Measurements from ENCODE around the gene IRF2BP2. TPM values are rescaled to one million over a fixed set of nuclear protein-coding genes. Genes with fewer than 3 reads are reported as not detected.

IRF2BP2 gene
- total and polyA plus RNA-seq, 7 experiments from 2014 or later, result 28.7 to 413 (median 159) TPM

DNA sequence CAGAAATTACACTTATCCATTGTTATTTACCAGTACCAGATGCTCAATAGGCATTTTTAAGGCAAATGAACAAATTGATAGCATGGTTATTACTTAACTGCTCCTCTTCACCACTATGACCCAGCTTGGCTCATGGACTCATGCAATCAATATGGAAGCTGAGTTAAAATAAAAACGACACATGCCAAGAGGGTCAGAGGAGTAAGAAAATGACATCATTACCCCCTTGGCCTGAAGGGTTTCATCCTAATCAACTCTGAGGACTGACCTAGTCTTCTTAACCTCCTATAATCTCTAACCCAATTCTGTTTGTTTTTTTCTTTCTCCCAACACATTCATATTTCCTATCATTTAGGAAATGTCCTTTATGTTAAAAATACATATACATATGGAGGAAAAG is 41.6 kb downstream of the IRF2BP2 start:
- ATAC-seq (no peak), DNase-seq (no peak)
- no peak overlapping the region for H3K4me3 Mint-ChIP-seq
- peaks cover 0 to 4% (median 0%) of the 10 kb centered on the region in 11 donors for H3K9me3 Mint-ChIP-seq
- intact Hi-C loops (cut with micrococcal nuclease), result no loop called here
- Histone ChIP-seq H3K4me1 (ENCODE audit: control insufficient read depth in 2 of 2, insufficient read depth in 2 of 2, low read length in 2 of 2) (no peaks in the 10 kb centered on the region), H3K36me3 (ENCODE audit: control insufficient read depth in 2 of 3, insufficient read depth in 3 of 3, low read length in 3 of 3) (no peaks in the 10 kb centered on the region), H3K9me3 (ENCODE audit: control insufficient read depth in 2 of 3, low read length in 3 of 3) (no peaks in the 10 kb centered on the region), H3K4me3 (ENCODE audit: low read length) (no peak overlapping the region), H3K27ac (ENCODE audit: low read depth, low read length) (no peak overlapping the region), H3K27me3 (ENCODE audit: control insufficient read depth in 2 of 2, insufficient read depth in 2 of 2, low read length in 2 of 2) (no peaks in the 10 kb centered on the region)
- peaks cover 0 to 6% (median 0%) of the 10 kb centered on the region in 5 donors for H3K27me3 Mint-ChIP-seq
- CTCF ChIA-PET, result no interaction called here
- POLR2A ChIA-PET, result no interaction called here
- peaks cover 0 to 3% (median 0%) of the 10 kb centered on the region in 5 donors for H3K36me3 Mint-ChIP-seq
- H3K4me1 Mint-ChIP-seq, result peaks cover 0 to 10% (median 0%) of the 10 kb centered on the region in 7 donors
- no peak overlapping the region for H3K27ac Mint-ChIP-seq

DNA sequence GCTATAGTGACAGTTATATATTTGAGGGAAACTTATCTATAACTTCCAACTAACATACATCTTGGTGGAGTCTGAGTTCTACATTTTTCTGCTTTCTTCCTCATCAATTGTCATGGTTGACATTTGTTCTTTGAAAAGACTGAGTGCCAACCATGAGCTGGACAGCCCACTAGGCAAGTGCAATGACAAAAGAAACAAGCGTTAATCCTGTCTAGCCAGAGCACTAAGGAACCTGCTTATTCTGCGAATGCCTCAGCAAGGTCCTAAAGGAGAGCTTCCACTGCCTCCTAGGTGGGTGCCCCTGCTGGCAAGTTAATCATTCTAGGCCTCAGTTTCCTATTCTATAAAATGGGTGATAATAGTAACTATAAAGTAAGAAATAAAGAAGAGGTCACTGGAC is 44.8 kb downstream of the IRF2BP2 start:
- DNase-seq (no peak), ATAC-seq (no peak)
- Mint-ChIP-seq H3K27ac (no peak overlapping the region), H3K27me3 (peaks cover 0 to 6% (median 0%) of the 10 kb centered on the region in 5 donors), H3K4me3 (no peak overlapping the region), H3K9me3 (peaks cover 0 to 4% (median 0%) of the 10 kb centered on the region in 11 donors), H3K4me1 (peaks cover 0 to 6% (median 0%) of the 10 kb centered on the region in 7 donors), H3K36me3 (peaks cover 0 to 3% (median 0%) of the 10 kb centered on the region in 5 donors)
- H3K4me1 ChIP-seq (ENCODE audit: control insufficient read depth in 2 of 2, insufficient read depth in 2 of 2, low read length in 2 of 2), result no peaks in the 10 kb centered on the region
- no peak overlapping the region for H3K27ac ChIP-seq (ENCODE audit: low read depth, low read length)
- ChIA-PET POLR2A (no interaction called here), CTCF (no interaction called here)
- no peaks in the 10 kb centered on the region for H3K9me3 ChIP-seq (ENCODE audit: control insufficient read depth in 2 of 3, low read length in 3 of 3)
- intact Hi-C loops (cut with micrococcal nuclease), result no loop called here
- H3K36me3 ChIP-seq (ENCODE audit: control insufficient read depth in 2 of 3, insufficient read depth in 3 of 3, low read length in 3 of 3), result no peaks in the 10 kb centered on the region
- no peaks in the 10 kb centered on the region for H3K27me3 ChIP-seq (ENCODE audit: control insufficient read depth in 2 of 2, insufficient read depth in 2 of 2, low read length in 2 of 2)
- H3K4me3 ChIP-seq (ENCODE audit: low read length), result no peak overlapping the region

DNA sequence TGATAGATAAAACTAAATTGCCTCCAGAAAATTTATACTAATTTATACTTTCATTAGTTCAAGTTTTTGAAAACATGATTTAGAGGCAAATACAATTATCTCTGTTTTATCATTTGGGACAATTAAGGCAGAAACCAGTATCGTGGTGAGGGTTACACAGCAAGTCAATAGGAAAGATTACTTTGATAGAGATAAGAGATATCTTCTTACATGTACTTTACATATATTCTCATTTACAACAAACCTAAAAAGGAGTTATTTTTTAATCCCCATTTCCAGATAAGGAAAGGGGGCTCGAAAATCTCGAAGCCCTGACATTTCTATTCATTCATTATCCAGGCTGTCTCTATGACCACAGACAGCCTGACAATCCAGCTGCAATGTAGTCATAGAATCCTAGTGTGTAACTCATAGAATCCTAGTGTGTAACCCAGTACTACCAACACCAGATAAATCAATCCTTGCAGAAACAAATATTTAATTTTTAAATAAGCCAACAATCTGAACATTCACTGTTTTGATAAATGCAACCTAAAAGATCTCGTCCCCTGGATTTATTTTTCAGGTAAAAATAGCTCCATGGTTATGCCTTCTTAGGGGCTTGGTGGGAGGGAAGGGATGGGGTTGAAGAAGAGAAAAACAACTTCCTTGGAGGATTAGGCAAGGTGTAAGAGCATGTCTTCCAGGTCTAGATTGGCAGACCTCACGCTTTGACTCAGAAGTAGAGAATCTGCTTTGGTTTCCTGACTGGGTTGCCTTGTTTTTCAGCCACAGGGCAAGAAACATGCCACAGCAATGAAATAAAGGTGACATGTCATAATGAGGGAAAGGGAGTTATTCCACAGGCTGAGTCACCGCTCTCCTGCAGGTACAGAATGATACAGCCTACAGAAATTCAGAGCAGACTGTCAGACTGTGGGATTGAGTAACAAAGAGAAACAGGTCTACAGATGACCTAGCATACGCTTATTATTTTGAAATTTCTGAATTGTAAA is 45.6 kb downstream of the IRF2BP2 start:
- no peaks in the 10 kb centered on the region for H3K9me3 ChIP-seq (ENCODE audit: control insufficient read depth in 2 of 3, low read length in 3 of 3)
- ATAC-seq (no peak), DNase-seq (no peak)
- no peaks in the 10 kb centered on the region for H3K36me3 ChIP-seq (ENCODE audit: control insufficient read depth in 2 of 3, insufficient read depth in 3 of 3, low read length in 3 of 3)
- Mint-ChIP-seq H3K4me3 (no peak overlapping the region), H3K4me1 (peaks cover 0 to 6% (median 0%) of the 10 kb centered on the region in 7 donors), H3K9me3 (peaks cover 0 to 4% (median 0%) of the 10 kb centered on the region in 11 donors), H3K27me3 (peaks cover 0 to 6% (median 0%) of the 10 kb centered on the region in 5 donors), H3K27ac (no peak overlapping the region), H3K36me3 (peaks cover 0 to 3% (median 0%) of the 10 kb centered on the region in 5 donors)
- no peaks in the 10 kb centered on the region for H3K27me3 ChIP-seq (ENCODE audit: control insufficient read depth in 2 of 2, insufficient read depth in 2 of 2, low read length in 2 of 2)
- no peak overlapping the region for H3K27ac ChIP-seq (ENCODE audit: low read depth, low read length)
- POLR2A ChIA-PET, result no interaction called here
- intact Hi-C loops (cut with micrococcal nuclease), result no loop called here
- no peak overlapping the region for H3K4me3 ChIP-seq (ENCODE audit: low read length)
- CTCF ChIA-PET, result no interaction called here
- no peaks in the 10 kb centered on the region for H3K4me1 ChIP-seq (ENCODE audit: control insufficient read depth in 2 of 2, insufficient read depth in 2 of 2, low read length in 2 of 2)

DNA sequence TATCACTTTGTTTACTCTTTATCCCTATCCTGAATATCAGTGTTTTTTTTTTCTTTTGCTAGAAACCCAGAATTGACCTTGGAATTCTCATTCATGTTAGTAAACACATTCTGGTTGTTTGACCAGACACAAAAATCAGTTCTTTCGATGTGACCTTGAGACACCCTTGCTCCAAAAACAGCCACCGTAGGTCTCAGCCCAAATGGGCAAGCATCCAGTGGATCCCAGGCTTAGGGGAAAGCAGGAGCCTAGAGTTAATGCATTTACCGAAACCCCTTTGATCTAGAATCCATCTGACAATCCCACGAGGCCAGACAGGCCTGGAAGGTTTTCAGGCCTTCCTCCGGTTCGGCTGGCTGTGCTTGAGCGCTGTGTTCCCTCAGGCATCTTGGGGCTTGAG is 47.6 kb downstream of the IRF2BP2 start:
- H3K27ac ChIP-seq (ENCODE audit: low read depth, low read length), result no peak overlapping the region
- peaks cover 0 to 6% (median 0%) of the 10 kb centered on the region in 5 donors for H3K27me3 Mint-ChIP-seq
- H3K27ac Mint-ChIP-seq, result no peak overlapping the region
- intact Hi-C loops (cut with micrococcal nuclease), result no loop called here
- ChIA-PET CTCF (no interaction called here), POLR2A (no interaction called here)
- H3K36me3 ChIP-seq (ENCODE audit: control insufficient read depth in 2 of 3, insufficient read depth in 3 of 3, low read length in 3 of 3), result no peaks in the 10 kb centered on the region
- no peak overlapping the region for H3K4me3 ChIP-seq (ENCODE audit: low read length)
- no peak for DNase-seq
- H3K36me3 Mint-ChIP-seq, result peaks cover 0 to 3% (median 0%) of the 10 kb centered on the region in 5 donors
- peaks cover 0 to 3% (median 0%) of the 10 kb centered on the region in 11 donors for H3K9me3 Mint-ChIP-seq
- ATAC-seq, result no peak
- H3K4me1 Mint-ChIP-seq, result peaks cover 0 to 6% (median 0%) of the 10 kb centered on the region in 7 donors
- H3K9me3 ChIP-seq (ENCODE audit: control insufficient read depth in 2 of 3, low read length in 3 of 3), result no peaks in the 10 kb centered on the region
- H3K27me3 ChIP-seq (ENCODE audit: control insufficient read depth in 2 of 2, insufficient read depth in 2 of 2, low read length in 2 of 2), result no peaks in the 10 kb centered on the region
- no peak overlapping the region for H3K4me3 Mint-ChIP-seq
- no peaks in the 10 kb centered on the region for H3K4me1 ChIP-seq (ENCODE audit: control insufficient read depth in 2 of 2, insufficient read depth in 2 of 2, low read length in 2 of 2)

DNA sequence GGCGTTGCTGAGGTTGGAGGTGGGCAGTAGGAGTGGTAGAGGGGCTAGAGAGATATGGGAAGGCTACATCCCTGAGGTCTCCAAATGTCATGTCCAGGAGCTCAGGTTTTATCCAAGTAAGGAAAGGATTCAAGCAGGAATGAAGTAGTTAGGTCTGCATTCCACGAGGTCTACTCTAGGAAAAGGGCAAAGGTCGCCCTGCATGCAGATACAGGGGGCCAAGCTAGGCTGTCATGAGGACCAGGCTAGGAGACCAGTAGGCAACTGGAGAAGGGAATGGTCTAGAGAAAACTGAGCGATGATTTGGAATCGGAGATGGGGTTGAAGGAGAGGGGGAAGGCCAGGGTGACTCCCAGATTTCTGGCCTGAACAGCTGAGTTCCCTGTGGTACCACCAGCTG is 48.7 kb downstream of the IRF2BP2 start:
- Histone ChIP-seq H3K4me3 (ENCODE audit: low read length) (no peak overlapping the region), H3K27me3 (ENCODE audit: control insufficient read depth in 2 of 2, insufficient read depth in 2 of 2, low read length in 2 of 2) (no peaks in the 10 kb centered on the region), H3K4me1 (ENCODE audit: control insufficient read depth in 2 of 2, insufficient read depth in 2 of 2, low read length in 2 of 2) (no peaks in the 10 kb centered on the region), H3K36me3 (ENCODE audit: control insufficient read depth in 2 of 3, insufficient read depth in 3 of 3, low read length in 3 of 3) (no peaks in the 10 kb centered on the region), H3K9me3 (ENCODE audit: control insufficient read depth in 2 of 3, low read length in 3 of 3) (no peaks in the 10 kb centered on the region), H3K27ac (ENCODE audit: low read depth, low read length) (no peak overlapping the region)
- no peak overlapping the region for H3K4me3 Mint-ChIP-seq
- H3K4me1 Mint-ChIP-seq, result peaks cover 0 to 6% (median 0%) of the 10 kb centered on the region in 7 donors
- no peak for ATAC-seq
- H3K9me3 Mint-ChIP-seq, result no peaks in the 10 kb centered on the region
- ChIA-PET POLR2A (no interaction called here), CTCF (no interaction called here)
- intact Hi-C loops (cut with micrococcal nuclease), result no loop called here
- no peaks in the 10 kb centered on the region for H3K27me3 Mint-ChIP-seq
- no peak overlapping the region for H3K27ac Mint-ChIP-seq
- H3K36me3 Mint-ChIP-seq, result no peaks in the 10 kb centered on the region
- no peak for DNase-seq

DNA sequence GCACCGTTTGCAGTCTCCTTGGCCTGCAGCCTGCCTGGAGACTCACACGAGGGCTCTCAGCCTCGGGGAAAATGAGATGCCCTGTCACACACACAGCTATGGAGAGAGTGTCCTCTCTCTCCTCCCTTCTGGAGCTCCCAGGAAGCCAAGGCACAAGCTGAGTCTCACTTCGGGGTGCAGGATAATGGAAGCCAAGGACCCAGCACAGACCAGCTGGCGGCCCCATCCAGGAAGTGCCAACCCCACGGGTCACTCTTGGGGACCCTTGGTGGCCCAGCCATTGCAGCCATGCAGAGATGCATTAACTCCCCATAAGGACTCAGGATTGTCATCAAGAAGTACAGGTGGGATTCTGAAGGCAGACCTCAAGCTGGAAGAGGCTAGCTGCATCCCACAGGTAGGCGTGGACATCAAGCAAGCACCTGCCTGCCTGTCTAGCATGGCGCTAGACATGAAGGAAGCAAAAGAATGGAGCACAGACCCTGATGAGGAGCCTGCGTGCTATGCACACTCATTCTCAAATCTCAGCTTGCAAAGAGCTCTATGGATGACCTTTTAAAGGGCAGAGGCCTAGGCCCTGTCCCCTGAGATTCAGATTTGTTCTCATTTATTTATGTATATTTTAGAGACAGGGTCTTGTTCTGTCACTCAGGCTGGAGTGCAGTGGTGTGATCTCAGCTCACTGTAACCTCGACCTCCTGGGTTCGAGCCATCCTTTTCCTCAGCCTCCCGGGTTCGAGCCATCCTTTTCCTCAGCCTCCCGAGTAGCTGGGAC is 49.9 kb downstream of the IRF2BP2 start:
- Histone ChIP-seq H3K4me3 (ENCODE audit: low read length) (no peak overlapping the region), H3K36me3 (ENCODE audit: control insufficient read depth in 2 of 3, insufficient read depth in 3 of 3, low read length in 3 of 3) (no peaks in the 10 kb centered on the region), H3K27ac (ENCODE audit: low read depth, low read length) (no peak overlapping the region), H3K27me3 (ENCODE audit: control insufficient read depth in 2 of 2, insufficient read depth in 2 of 2, low read length in 2 of 2) (no peaks in the 10 kb centered on the region), H3K9me3 (ENCODE audit: control insufficient read depth in 2 of 3, low read length in 3 of 3) (no peaks in the 10 kb centered on the region), H3K4me1 (ENCODE audit: control insufficient read depth in 2 of 2, insufficient read depth in 2 of 2, low read length in 2 of 2) (no peaks in the 10 kb centered on the region)
- Mint-ChIP-seq H3K4me1 (peaks cover 0 to 6% (median 0%) of the 10 kb centered on the region in 7 donors), H3K27me3 (no peaks in the 10 kb centered on the region), H3K36me3 (no peaks in the 10 kb centered on the region), H3K27ac (no peak overlapping the region), H3K9me3 (no peaks in the 10 kb centered on the region), H3K4me3 (no peak overlapping the region)
- intact Hi-C loops (cut with micrococcal nuclease), result no loop called here
- ATAC-seq (no peak), DNase-seq (no peak)
- POLR2A ChIA-PET, result no interaction called here
- CTCF ChIA-PET, result interaction anchor here (0.6 to 0.8 kb wide), 2 partner anchors 18 to 32 kb away, joined by 3 read pairs; no protein-coding TSS in a partner anchor

Data from naive thymus-derived CD4-positive, alpha-beta T cell (primary cell).